ENCODE results near the gene CARD19. TPM values are rescaled to one million over a fixed set of nuclear protein-coding genes. Genes with fewer than 3 reads are reported as not detected.

The CARD19 gene
- total RNA-seq, 1 donor from 2014 or later: 22.6 TPM

- Mint-ChIP-seq H3K9me3 (no peaks in the 10 kb centered on the region), H3K4me1 (peaks cover 20% of the 10 kb centered on the region), H3K27me3 (ENCODE audit: low read depth) (no peaks in the 10 kb centered on the region), H3K4me3 (peak overlapping the region; percentile 84), H3K27ac (peak overlapping the region; percentile 91), H3K36me3 (no peaks in the 10 kb centered on the region)
- TF ChIP-seq CTCF (IDR thresholded peaks at IDR 0.05; ENCODE audit: unreplicated experiment): no peak
- DNase-seq (ENCODE audit: low spot score in 2 of 2, unreplicated experiment in 2 of 2): no peak
These were observed 37.1 kb downstream of the CARD19 start for GRCh38 chr9:93132946-93133680.

- H3K4me3 Mint-ChIP-seq: peak overlapping the region; percentile 84
- H3K27ac Mint-ChIP-seq: peak overlapping the region; percentile 91
- peak; percentile 53 to 79 for DNase-seq (ENCODE audit: low spot score in 2 of 2, unreplicated experiment in 2 of 2)
- TF ChIP-seq CTCF (IDR thresholded peaks at IDR 0.05; ENCODE audit: unreplicated experiment): no peak
- H3K36me3 Mint-ChIP-seq: no peaks in the 10 kb centered on the region
- H3K4me1 Mint-ChIP-seq: peaks cover 20% of the 10 kb centered on the region
- no peaks in the 10 kb centered on the region for H3K27me3 Mint-ChIP-seq (ENCODE audit: low read depth)
- peaks cover 2% of the 10 kb centered on the region for H3K9me3 Mint-ChIP-seq
These were observed 37.6 kb downstream of the CARD19 start for GRCh38 chr9:93133681-93134014.

GRCh38 chr9:93134015-93134739 lies 38.2 kb downstream of the CARD19 start, which contains the start of gene NINJ1:
TSS of gene NINJ1 (minus strand) at chr9:93134251. CDS start at chr9:93134217, 34 bp downstream.
- DNase-seq (ENCODE audit: low spot score in 2 of 2, unreplicated experiment in 2 of 2): peak; percentile 52 to 77

GRCh38 chr9:93134740-93135444 lies 38.9 kb downstream of the CARD19 start:
- peak overlapping the region; percentile 68 for H3K4me3 Mint-ChIP-seq
- DNase-seq (ENCODE audit: low spot score in 2 of 2, unreplicated experiment in 2 of 2): no peak

More at GRCh38 chr9:93134015-93134739, 38.2 kb downstream of the CARD19 start, which contains the start of gene NINJ1:
- H3K9me3 Mint-ChIP-seq: peaks cover 3% of the 10 kb centered on the region
- H3K27ac Mint-ChIP-seq: peak within 1 kb of the TSS; percentile 91
- H3K27me3 Mint-ChIP-seq (ENCODE audit: low read depth): no peaks in the 10 kb centered on the region
- H3K4me1 Mint-ChIP-seq: peaks cover 20% of the 10 kb centered on the region
- no peak for TF ChIP-seq CTCF (IDR thresholded peaks at IDR 0.05; ENCODE audit: unreplicated experiment)
- peak within 1 kb of the TSS; percentile 84 for H3K4me3 Mint-ChIP-seq
- no peaks in the 10 kb centered on the region for H3K36me3 Mint-ChIP-seq

More at GRCh38 chr9:93134740-93135444, 38.9 kb downstream of the CARD19 start:
- Mint-ChIP-seq H3K27ac (peak overlapping the region; percentile 53), H3K4me1 (peaks cover 20% of the 10 kb centered on the region), H3K36me3 (no peaks in the 10 kb centered on the region), H3K9me3 (peaks cover 3% of the 10 kb centered on the region), H3K27me3 (ENCODE audit: low read depth) (no peaks in the 10 kb centered on the region)
- no peak for TF ChIP-seq CTCF (IDR thresholded peaks at IDR 0.05; ENCODE audit: unreplicated experiment)
